GM19193 (cell line): ENCODE results near the gene RMRP.
A peak's percentile ranks its signal among the peaks of the same experiment; 100 is the strongest.

Experiments
- POLR2A ChIP-seq: IDR thresholded peaks from 4 replicates; pipeline ENCODE4 v1.6.1; 2011; ENCODE audit not compliant: insufficient read depth, insufficient read length; ENCODE audit errors: extremely low read depth

The RMRP gene

GRCh38 chr9:35680331-35681105 is 22.7 kb upstream of the RMRP start:
- no peak for TF ChIP-seq POLR2A

DNA sequence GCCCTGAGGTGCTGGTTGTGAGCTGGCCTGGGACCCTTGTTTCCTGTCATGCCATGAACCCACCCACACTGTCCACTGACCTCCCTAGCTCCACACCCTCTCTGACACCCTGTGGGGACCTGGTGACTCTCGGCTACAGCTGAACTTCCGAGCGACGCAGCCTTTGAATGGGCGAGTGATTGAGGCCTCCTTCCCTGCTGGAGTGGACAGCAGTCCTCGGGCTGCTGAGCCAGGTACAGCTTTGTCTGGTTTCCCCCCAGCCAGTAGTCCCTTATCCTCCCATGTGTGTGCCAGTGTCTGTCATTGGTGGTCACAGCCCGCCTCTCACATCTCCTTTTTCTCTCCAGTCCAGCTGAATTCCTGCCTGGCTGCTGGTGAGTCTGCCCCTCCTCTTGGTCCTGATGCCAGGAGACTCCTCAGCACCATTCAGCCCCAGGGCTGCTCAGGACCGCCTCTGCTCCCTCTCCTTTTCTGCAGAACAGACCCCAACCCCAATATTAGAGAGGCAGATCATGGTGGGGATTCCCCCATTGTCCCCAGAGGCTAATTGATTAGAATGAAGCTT is 22.0 kb upstream of the RMRP start:
- TF ChIP-seq POLR2A = no peak

DNA sequence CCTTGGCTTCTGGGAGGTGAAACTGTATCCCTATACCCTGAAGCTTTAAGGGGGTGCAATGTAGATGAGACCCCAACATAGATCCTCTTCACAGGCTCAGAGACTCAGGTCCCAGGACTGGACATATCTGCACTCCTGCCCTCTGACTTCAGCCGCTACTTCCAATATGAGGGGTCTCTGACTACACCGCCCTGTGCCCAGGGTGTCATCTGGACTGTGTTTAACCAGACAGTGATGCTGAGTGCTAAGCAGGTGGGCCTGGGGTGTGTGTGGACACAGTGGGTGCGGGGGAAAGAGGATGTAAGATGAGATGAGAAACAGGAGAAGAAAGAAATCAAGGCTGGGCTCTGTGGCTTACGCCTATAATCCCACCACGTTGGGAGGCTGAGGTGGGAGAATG is 21.3 kb upstream of the RMRP start:
- no peak for TF ChIP-seq POLR2A

GRCh38 chr9:35675732-35676392 is 18.0 kb upstream of the RMRP start:
- no peak for TF ChIP-seq POLR2A

DNA sequence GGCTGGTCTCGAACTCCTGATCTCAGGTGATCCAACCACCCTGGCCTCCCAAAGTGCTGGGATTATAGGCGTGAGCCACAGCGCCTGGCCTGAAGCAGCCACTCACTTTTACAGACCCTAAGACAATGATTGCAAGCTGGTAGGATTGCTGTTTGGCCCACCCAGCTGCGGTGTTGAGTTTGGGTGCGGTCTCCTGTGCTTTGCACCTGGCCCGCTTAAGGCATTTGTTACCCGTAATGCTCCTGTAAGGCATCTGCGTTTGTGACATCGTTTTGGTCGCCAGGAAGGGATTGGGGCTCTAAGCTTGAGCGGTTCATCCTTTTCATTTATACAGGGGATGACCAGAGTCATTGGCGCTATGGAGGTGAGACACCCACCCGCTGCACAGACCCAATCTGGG is 17.4 kb upstream of the RMRP start:
- no peak for TF ChIP-seq POLR2A

DNA sequence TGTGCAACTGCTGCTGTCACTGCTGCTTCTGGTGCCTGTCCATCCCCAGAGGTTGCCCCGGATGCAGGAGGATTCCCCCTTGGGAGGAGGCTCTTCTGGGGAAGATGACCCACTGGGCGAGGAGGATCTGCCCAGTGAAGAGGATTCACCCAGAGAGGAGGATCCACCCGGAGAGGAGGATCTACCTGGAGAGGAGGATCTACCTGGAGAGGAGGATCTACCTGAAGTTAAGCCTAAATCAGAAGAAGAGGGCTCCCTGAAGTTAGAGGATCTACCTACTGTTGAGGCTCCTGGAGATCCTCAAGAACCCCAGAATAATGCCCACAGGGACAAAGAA is 16.2 kb upstream of the RMRP start:
- no peak for TF ChIP-seq POLR2A

DNA sequence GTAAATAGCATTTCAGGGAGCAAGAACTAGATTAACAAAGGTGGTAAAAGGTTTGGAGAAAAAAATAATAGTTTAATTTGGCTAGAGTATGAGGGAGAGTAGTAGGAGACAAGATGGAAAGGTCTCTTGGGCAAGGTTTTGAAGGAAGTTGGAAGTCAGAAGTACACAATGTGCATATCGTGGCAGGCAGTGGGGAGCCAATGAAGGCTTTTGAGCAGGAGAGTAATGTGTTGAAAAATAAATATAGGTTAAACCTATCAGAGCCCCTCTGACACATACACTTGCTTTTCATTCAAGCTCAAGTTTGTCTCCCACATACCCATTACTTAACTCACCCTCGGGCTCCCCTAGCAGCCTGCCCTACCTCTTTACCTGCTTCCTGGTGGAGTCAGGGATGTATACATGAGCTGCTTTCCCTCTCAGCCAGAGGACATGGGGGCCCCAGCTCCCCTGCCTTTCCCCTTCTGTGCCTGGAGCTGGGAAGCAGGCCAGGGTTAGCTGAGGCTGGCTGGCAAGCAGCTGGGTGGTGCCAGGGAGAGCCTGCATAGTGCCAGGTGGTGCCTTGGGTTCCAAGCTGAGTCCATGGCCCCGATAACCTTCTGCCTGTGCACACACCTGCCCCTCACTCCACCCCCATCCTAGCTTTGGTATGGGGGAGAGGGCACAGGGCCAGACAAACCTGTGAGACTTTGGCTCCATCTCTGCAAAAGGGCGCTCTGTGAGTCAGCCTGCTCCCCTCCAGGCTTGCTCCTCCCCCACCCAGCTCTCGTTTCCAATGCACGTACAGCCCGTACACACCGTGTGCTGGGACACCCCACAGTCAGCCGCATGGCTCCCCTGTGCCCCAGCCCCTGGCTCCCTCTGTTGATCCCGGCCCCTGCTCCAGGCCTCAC is 15.6 kb upstream of the RMRP start, which contains the start of gene CA9:
CA9 (plus strand) TSS at position 797 of the 893 bp plus-strand sequence; CDS start at position 829, 32 bp downstream.
- TF ChIP-seq POLR2A = no peak

DNA sequence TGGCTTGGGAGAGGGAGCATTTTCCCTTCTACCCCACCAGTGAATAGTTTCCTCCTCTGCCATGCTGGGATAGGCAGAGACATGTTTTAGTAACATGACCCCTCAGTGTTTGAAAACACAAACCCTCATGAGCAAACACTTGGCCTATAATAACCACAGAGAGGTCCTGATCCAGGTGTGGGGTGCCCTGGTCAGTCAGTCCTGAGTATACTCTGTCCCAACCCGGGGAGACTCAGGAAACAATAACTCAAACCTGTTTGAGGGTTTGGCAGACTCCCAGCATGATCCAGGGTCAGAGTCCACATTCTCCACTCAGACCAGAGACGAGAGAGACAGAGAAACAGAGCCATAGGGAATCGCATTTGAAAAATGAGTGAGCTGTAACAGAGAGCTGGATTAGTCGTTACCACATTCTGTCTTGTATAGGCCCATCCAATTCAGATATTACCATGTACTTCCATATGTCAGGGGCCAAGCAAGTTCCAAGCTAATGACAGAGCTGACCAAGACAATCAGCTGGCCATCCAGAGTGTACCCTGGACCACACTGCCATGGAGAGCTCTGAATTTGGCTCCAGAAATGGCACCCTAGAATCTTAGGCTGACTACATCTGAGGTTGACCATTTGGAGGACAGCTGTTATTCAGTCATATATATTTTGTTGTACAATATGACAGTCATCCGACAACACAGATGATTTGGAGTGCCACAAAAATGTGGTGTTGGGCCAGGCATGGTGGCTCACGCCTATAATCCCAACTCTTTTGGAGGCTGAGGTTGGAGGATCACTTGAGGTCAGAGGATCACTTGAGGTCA is 11.7 kb upstream of the RMRP start:
- no peak for TF ChIP-seq POLR2A

DNA sequence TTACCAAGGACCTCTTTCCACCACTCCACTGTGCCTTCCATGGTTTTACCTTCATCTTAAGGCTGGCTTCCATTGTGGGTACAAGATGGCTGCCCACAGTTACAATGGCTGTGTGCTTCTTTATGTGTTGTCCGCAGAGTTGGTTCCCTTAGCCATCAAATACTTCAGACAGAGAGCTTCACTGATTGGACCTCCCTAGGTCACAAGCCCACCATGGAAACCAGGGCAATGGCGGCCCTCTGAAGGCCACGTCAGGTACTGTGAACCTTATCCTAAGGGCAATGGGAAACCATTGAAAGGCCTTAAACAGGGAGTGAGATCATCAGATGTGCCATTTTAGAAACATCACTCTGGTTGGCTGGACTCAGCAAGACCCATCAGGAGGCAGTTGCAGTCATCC is 10.1 kb upstream of the RMRP start:
- no peak for TF ChIP-seq POLR2A

- TF ChIP-seq POLR2A = no peak
These were observed 8.7 kb upstream of the RMRP start for GRCh38 chr9:35666549-35666948.

GRCh38 chr9:35666045-35666444 is 8.2 kb upstream of the RMRP start:
- TF ChIP-seq POLR2A = no peak

- no peak for TF ChIP-seq POLR2A
These were observed 7.6 kb upstream of the RMRP start for GRCh38 chr9:35665471-35665818.

DNA sequence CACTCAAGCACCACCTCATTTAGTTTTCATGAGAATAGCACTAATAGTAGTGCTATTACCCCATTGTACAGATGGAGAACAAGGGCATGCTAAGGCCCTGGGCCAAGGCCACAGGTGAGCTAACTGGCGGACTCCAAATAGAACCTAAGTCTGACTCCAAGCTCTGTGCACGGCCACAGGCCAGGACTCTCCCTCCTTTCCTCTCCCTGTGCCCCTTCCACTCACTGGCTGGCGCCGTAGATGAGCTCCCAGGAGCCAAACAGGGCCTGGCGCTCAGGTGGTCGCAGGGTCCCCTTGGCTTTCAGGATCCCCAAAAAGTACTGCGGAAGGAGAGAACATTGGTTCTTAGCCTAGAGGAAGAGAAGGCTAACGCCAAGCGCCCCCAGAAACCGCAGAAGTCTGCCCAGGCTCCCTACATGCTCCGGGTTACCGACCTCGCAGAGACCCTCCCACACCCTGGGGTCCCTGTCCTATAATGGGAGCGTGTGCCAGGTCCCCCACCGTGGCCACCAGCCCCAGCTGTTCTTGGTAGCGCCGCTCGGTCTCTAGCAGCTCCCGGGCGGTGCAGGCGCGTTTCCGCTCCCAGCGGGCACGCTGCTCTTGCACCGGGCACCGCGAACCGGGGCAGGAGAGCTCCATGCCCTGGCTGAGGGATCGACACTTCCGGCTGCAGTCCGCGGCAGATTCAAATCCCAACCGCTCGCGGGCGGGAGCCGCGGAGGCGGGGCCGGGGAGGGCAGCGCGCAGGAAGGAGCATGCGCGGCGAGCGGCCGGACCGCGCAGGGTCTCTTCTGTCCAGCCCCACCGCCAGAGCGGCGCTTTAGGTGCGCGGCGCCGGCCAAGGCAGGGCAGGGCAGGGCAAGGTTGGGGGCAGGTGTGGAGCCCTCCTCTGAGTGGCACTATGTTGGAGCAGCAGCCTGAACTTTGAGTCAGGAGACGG is 7.0 kb upstream of the RMRP start, which contains the start of gene ARHGEF39:
ARHGEF39 (minus strand) TSS at position 665 of the 940 bp plus-strand sequence; CDS start at position 639, 26 bp downstream.
- TF ChIP-seq POLR2A = peak; percentile 72
